MCF 10A (cell line): ENCODE data around the gene LGALS3. TPM values are rescaled to one million over a fixed set of nuclear protein-coding genes. Genes with fewer than 3 reads are reported as not detected.

Source experiments
- BruUV-seq: library from RNA; stranded (reverse); fragments of 400-500 nt; replicated peaks from 2 replicates; lab custom pipeline; 2021; lab: Mats Ljungman, UMichigan
- CTCF ChIA-PET: fragments of 300-600 bp; sonication (Branson Sonifier 250); formaldehyde crosslinking; extraction: SDS; loops from one replicate; lab custom pipeline; 2021; ENCODE audit warnings: antibody characterized with exemption, inconsistent platforms; lab: Yijun Ruan, JAX
- POLR2A ChIA-PET: fragments of 300-600, 350-650 bp; sonication (Branson Sonifier 250); formaldehyde crosslinking; extraction: SDS; loops from one replicate; lab custom pipeline; 2020; ENCODE audit warnings: antibody characterized with exemption, inconsistent platforms; lab: Yijun Ruan, JAX
- DNase-seq: peaks from one replicate; pipeline ENCODE4 v3.0.0-alpha.2; 2018; ENCODE audit not compliant: unreplicated experiment
- H3K27ac Mint-ChIP-seq: one replicate; pipeline ENCODE4 v1.8.0; 2022; ENCODE audit warnings: mild to moderate bottlenecking, low read depth, mixed read lengths; ENCODE audit not compliant: unreplicated experiment
- H3K27me3 Mint-ChIP-seq: one replicate; pipeline ENCODE4 v1.8.0; 2022; ENCODE audit warnings: mixed read lengths; ENCODE audit not compliant: insufficient read depth, unreplicated experiment
- H3K36me3 Mint-ChIP-seq: one replicate; pipeline ENCODE4 v1.8.0; 2022; ENCODE audit warnings: mild to moderate bottlenecking, moderate library complexity, mixed read lengths; ENCODE audit not compliant: insufficient read depth, unreplicated experiment
- H3K4me1 Mint-ChIP-seq: one replicate; pipeline ENCODE4 v1.8.0; 2022; ENCODE audit warnings: mixed read lengths; ENCODE audit not compliant: insufficient read depth, unreplicated experiment
- H3K4me3 Mint-ChIP-seq: one replicate; pipeline ENCODE4 v1.8.0; 2022; ENCODE audit warnings: mild to moderate bottlenecking, moderate library complexity, mixed read lengths; ENCODE audit not compliant: unreplicated experiment
- H3K9me3 Mint-ChIP-seq: one replicate; pipeline ENCODE4 v1.8.0; 2022; ENCODE audit warnings: mixed read lengths; ENCODE audit not compliant: unreplicated experiment
- CTCF ChIP-seq: fragments of 200-600 bp; IDR thresholded peaks from one replicate; pipeline ENCODE4 v1.8.0; 2022; ENCODE audit warnings: antibody characterized with exemption, mild to moderate bottlenecking; ENCODE audit not compliant: unreplicated experiment
- intact Hi-C: fragments of 100-400 bp; cut with micrococcal nuclease; formaldehyde crosslinking; loops from 2 replicates; pipeline ENCODE4 v1.14.1; 2022
- total RNA-seq: library from RNA; stranded (reverse); gene quantifications from 2 replicates; pipeline ENCODE4 v1.2.3, GENCODE V29; 2022

LGALS3 gene
- total RNA-seq, 1 experiment from 2014 or later = 154 TPM

GRCh38 chr14:55114720-55115119 is 14.3 kb upstream of the LGALS3 start:
- Mint-ChIP-seq H3K36me3 (peaks cover 7% of the 10 kb centered on the region), H3K27me3 (no peaks in the 10 kb centered on the region), H3K4me1 (peaks cover 11% of the 10 kb centered on the region), H3K4me3 (no peak overlapping the region), H3K27ac (no peak overlapping the region), H3K9me3 (no peaks in the 10 kb centered on the region)
- CTCF ChIA-PET = no interaction called here
- POLR2A ChIA-PET = interaction anchor here (2.9 kb wide), 1 partner anchor 11 kb away, joined by 19 read pairs; no protein-coding TSS in a partner anchor
- intact Hi-C loops = no loop called here
- DNase-seq = no peak
- TF ChIP-seq CTCF = no peak
- BruUV-seq = no TSS peak

GRCh38 chr14:55115460-55115859 is 13.6 kb upstream of the LGALS3 start:
- no peak for DNase-seq
- H3K27me3 Mint-ChIP-seq = no peaks in the 10 kb centered on the region
- no TSS peak for BruUV-seq
- no peak for TF ChIP-seq CTCF
- no peak overlapping the region for H3K27ac Mint-ChIP-seq
- peaks cover 17% of the 10 kb centered on the region for H3K4me1 Mint-ChIP-seq
- peaks cover 7% of the 10 kb centered on the region for H3K36me3 Mint-ChIP-seq
- no peak overlapping the region for H3K4me3 Mint-ChIP-seq
- POLR2A ChIA-PET = interaction anchor here (4.0 kb wide), 1 partner anchor 12 kb away, joined by 41 read pairs; no protein-coding TSS in a partner anchor
- H3K9me3 Mint-ChIP-seq = no peaks in the 10 kb centered on the region
- intact Hi-C loops = no loop called here
- CTCF ChIA-PET = no interaction called here

- ChIA-PET CTCF (no interaction called here), POLR2A (interaction anchor here (4.0 kb wide), 1 partner anchor 13 kb away, joined by 41 read pairs; no protein-coding TSS in a partner anchor)
- Mint-ChIP-seq H3K9me3 (no peaks in the 10 kb centered on the region), H3K27ac (no peak overlapping the region), H3K4me3 (no peak overlapping the region), H3K4me1 (peaks cover 21% of the 10 kb centered on the region), H3K27me3 (no peaks in the 10 kb centered on the region), H3K36me3 (peaks cover 7% of the 10 kb centered on the region)
- BruUV-seq = no TSS peak
- intact Hi-C loops = no loop called here
- no peak for TF ChIP-seq CTCF
- no peak for DNase-seq
Measured at GRCh38 chr14:55115861-55116245, 13.2 kb upstream of the LGALS3 start.

GRCh38 chr14:55116246-55117030 is 12.6 kb upstream of the LGALS3 start:
- CTCF ChIA-PET = interaction anchor here (0.6 kb wide), 1 partner anchor 7 kb away, joined by 3 read pairs; no protein-coding TSS in a partner anchor
- Mint-ChIP-seq H3K9me3 (no peaks in the 10 kb centered on the region), H3K4me3 (no peak overlapping the region), H3K27ac (no peak overlapping the region), H3K4me1 (peaks cover 24% of the 10 kb centered on the region), H3K36me3 (peaks cover 7% of the 10 kb centered on the region), H3K27me3 (no peaks in the 10 kb centered on the region)
- BruUV-seq = no TSS peak
- POLR2A ChIA-PET = interaction anchor here (2.1 to 4.0 kb wide), 3 partner anchors 9 to 13 kb away, joined by 13 to 41 read pairs (median 34); partner anchors contain the start of gene LGALS3
- no peak for TF ChIP-seq CTCF
- intact Hi-C loops = no loop called here
- no peak for DNase-seq
